Mammary epithelial cell (primary cell): ENCODE data around the gene UBE2I.

Source experiments
- EZH2 ChIP-seq: IDR thresholded peaks from 2 replicates; pipeline ENCODE4 v1.6.1; 2012; ENCODE audit warnings: low read length, inconsistent platforms, borderline replicate concordance
- TF ChIP-seq, protein P1 (sequence below), 2 donors: IDR thresholded peaks in 1 of 2; conservative IDR thresholded peaks in 1 of 2; 2 replicates each; pipeline ENCODE4 v1.5.1; 2011 to 2012; ENCODE audit warnings: inconsistent platforms in 2 of 2, low read length in 2 of 2, mild to moderate bottlenecking in 2 of 2, control low read depth in 1 of 2, low read depth in 1 of 2; ENCODE audit not compliant: insufficient read depth in 1 of 2; ENCODE audit errors: extremely low read depth in 1 of 2

DNA sequence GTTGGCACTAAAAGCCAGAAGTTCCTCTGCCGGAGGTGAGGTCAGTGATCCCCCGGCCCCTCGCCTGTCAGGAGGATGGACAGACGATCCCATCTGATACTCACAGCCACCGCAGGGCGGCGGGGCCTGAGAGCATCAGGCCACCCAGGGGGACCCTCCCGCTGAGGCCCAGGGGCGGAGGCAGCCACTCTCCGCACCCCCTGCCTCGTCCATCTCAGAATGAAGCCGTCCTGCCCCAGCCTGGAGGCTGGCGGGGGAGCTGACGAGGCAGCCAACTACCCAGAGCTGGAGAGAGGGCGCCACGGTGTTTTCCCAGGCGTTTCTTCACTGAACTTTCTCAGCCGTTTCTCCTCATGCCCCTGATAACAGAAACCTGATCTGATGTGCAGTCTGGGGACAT lies 31.0 kb upstream of the UBE2I start:
- TF ChIP-seq, protein P1, sequence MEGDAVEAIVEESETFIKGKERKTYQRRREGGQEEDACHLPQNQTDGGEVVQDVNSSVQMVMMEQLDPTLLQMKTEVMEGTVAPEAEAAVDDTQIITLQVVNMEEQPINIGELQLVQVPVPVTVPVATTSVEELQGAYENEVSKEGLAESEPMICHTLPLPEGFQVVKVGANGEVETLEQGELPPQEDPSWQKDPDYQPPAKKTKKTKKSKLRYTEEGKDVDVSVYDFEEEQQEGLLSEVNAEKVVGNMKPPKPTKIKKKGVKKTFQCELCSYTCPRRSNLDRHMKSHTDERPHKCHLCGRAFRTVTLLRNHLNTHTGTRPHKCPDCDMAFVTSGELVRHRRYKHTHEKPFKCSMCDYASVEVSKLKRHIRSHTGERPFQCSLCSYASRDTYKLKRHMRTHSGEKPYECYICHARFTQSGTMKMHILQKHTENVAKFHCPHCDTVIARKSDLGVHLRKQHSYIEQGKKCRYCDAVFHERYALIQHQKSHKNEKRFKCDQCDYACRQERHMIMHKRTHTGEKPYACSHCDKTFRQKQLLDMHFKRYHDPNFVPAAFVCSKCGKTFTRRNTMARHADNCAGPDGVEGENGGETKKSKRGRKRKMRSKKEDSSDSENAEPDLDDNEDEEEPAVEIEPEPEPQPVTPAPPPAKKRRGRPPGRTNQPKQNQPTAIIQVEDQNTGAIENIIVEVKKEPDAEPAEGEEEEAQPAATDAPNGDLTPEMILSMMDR (conservative IDR thresholded peaks at IDR 0.05 in 1 of 2, IDR thresholded peaks at IDR 0.05 in 1 of 2; ENCODE audit: extremely low read depth in 1 of 2, insufficient read depth in 1 of 2, low read depth in 1 of 2, low read length in 2 of 2), result no peak
- no peak for TF ChIP-seq EZH2
